Mucosa of rectum (tissue), 2 donors: ENCODE data around the gene NAALADL1.
A peak's percentile ranks its signal among the peaks of the same experiment; 100 is the strongest.
"Not testable (repeated sequence)": the region's sequence is repeated elsewhere in the genome, so short reads cannot be mapped to it uniquely, and the experiment has no call there.

Experiments
- H3K27ac ChIP-seq, 2 donors: one replicate each; pipeline ENCODE4 v1.7.0; 2013; ENCODE audit warnings: inconsistent platforms in 2 of 2, low read depth in 2 of 2, low read length in 2 of 2
- H3K27me3 ChIP-seq, 2 donors: one replicate each; pipeline ENCODE4 v1.7.0; 2013; ENCODE audit warnings: low read length in 2 of 2; ENCODE audit not compliant: control insufficient read depth in 2 of 2, insufficient read depth in 2 of 2
- H3K36me3 ChIP-seq, 2 donors: one replicate each; pipeline ENCODE4 v1.7.0; 2013; ENCODE audit warnings: low read length in 2 of 2; ENCODE audit not compliant: control insufficient read depth in 2 of 2, insufficient read depth in 2 of 2
- H3K4me1 ChIP-seq, 2 donors: one replicate each; pipeline ENCODE4 v1.7.0; 2013; ENCODE audit warnings: low read length in 2 of 2, mild to moderate bottlenecking in 1 of 2; ENCODE audit not compliant: control insufficient read depth in 2 of 2, insufficient read depth in 2 of 2
- H3K4me3 ChIP-seq, 2 donors: one replicate each; pipeline ENCODE4 v1.7.0; 2013; ENCODE audit warnings: low read length in 2 of 2
- H3K9ac ChIP-seq, 2 donors: one replicate each; pipeline ENCODE4 v1.7.0; 2013; ENCODE audit warnings: low read length in 2 of 2, low read depth in 1 of 2, mild to moderate bottlenecking in 1 of 2
- H3K9me3 ChIP-seq, 2 donors: one replicate each; pipeline ENCODE4 v1.7.0; 2013; ENCODE audit warnings: low read length in 2 of 2; ENCODE audit not compliant: control insufficient read depth in 2 of 2
- donor health status: healthy.
- donor health status: Normal muscosa, but diverticular disease.

NAALADL1 gene

GRCh38 chr11:65036931-65037330 is 21.4 kb downstream of the NAALADL1 start:
- peaks cover 3 to 4% of the 10 kb centered on the region in 2 donors for H3K4me1 ChIP-seq
- H3K36me3 ChIP-seq, result peaks cover 34 to 41% of the 10 kb centered on the region in 2 donors
- H3K9ac ChIP-seq, result no peak overlapping the region
- H3K9me3 ChIP-seq, result no peaks in the 10 kb centered on the region
- H3K27me3 ChIP-seq, result no peaks in the 10 kb centered on the region
- H3K4me3 ChIP-seq, result no peak overlapping the region
- H3K27ac ChIP-seq, result no peak overlapping the region

- Histone ChIP-seq H3K36me3 (peaks cover 36 to 46% of the 10 kb centered on the region in 2 donors), H3K27ac (no peak overlapping the region)
These were observed 22.8 kb downstream of the NAALADL1 start for GRCh38 chr11:65035579-65035978.

GRCh38 chr11:65034423-65034822 is 23.9 kb downstream of the NAALADL1 start:
- Histone ChIP-seq H3K9ac (no peak overlapping the region), H3K27ac (no peak overlapping the region), H3K4me1 (no peaks in the 10 kb centered on the region), H3K9me3 (no peaks in the 10 kb centered on the region), H3K36me3 (peaks cover 36 to 44% of the 10 kb centered on the region in 2 donors), H3K27me3 (no peaks in the 10 kb centered on the region), H3K4me3 (no peak overlapping the region)

More at GRCh38 chr11:65035579-65035978, 22.8 kb downstream of the NAALADL1 start:
- no peaks in the 10 kb centered on the region for H3K27me3 ChIP-seq
- H3K9ac ChIP-seq, result no peak overlapping the region
- no peak overlapping the region for H3K4me3 ChIP-seq
- no peaks in the 10 kb centered on the region for H3K9me3 ChIP-seq
- H3K4me1 ChIP-seq, result no peaks in the 10 kb centered on the region

GRCh38 chr11:65032216-65032615 is 26.1 kb downstream of the NAALADL1 start:
- Histone ChIP-seq H3K27ac (no peak overlapping the region), H3K9ac (no peak overlapping the region), H3K4me3 (no peak overlapping the region), H3K4me1 (peaks cover 5 to 6% of the 10 kb centered on the region in 2 donors), H3K36me3 (peaks cover 24 to 32% of the 10 kb centered on the region in 2 donors), H3K9me3 (no peaks in the 10 kb centered on the region), H3K27me3 (no peaks in the 10 kb centered on the region)

- Histone ChIP-seq H3K4me1 (peaks cover 9 to 21% of the 10 kb centered on the region in 2 donors), H3K36me3 (peaks cover 5 to 10% of the 10 kb centered on the region in 2 donors), H3K4me3 (peak within 1 kb of the TSS; percentile 85 to 86), H3K27ac (peak within 1 kb of the TSS; percentile 92 to 95), H3K27me3 (no peaks in the 10 kb centered on the region), H3K9ac (peak within 1 kb of the TSS; percentile 72 to 79), H3K9me3 (no peaks in the 10 kb centered on the region)
These were observed 30.9 kb downstream of the NAALADL1 start, which contains the start of gene SNX15 for GRCh38 chr11:65027213-65028067. TSS of gene SNX15 (plus strand) at chr11:65027439. CDS start at chr11:65027538, 99 bp downstream.

- H3K27me3 ChIP-seq, result no peaks in the 10 kb centered on the region
- H3K4me3 ChIP-seq, result peak overlapping the region; percentile 85 to 86
These were observed 31.5 kb downstream of the NAALADL1 start for GRCh38 chr11:65026810-65027209.

GRCh38 chr11:65023502-65023901 is 34.9 kb downstream of the NAALADL1 start:
- not testable (repeated sequence) for H3K27ac ChIP-seq, H3K4me3 ChIP-seq, H3K9ac ChIP-seq, H3K27me3 ChIP-seq, H3K9me3 ChIP-seq
- Histone ChIP-seq H3K36me3 (peaks cover 4 to 22% of the 10 kb centered on the region in 2 donors), H3K4me1 (peaks cover 9 to 21% of the 10 kb centered on the region in 2 donors)

More at GRCh38 chr11:65026810-65027209, 31.5 kb downstream of the NAALADL1 start:
- Histone ChIP-seq H3K36me3 (peaks cover under 1 to 4% of the 10 kb centered on the region in 2 donors), H3K4me1 (peaks cover 9 to 21% of the 10 kb centered on the region in 2 donors), H3K27ac (peak overlapping the region; percentile 92 to 95), H3K9me3 (no peaks in the 10 kb centered on the region), H3K9ac (peak overlapping the region; percentile 10 to 72)

GRCh38 chr11:65021509-65021908 is 36.8 kb downstream of the NAALADL1 start:
- Histone ChIP-seq H3K27me3 (no peaks in the 10 kb centered on the region), H3K9me3 (no peaks in the 10 kb centered on the region), H3K27ac (no peak overlapping the region), H3K9ac (no peak overlapping the region), H3K4me3 (no peak overlapping the region), H3K36me3 (peaks cover 4 to 26% of the 10 kb centered on the region in 2 donors), H3K4me1 (peaks cover 0 to 9% of the 10 kb centered on the region in 2 donors)

- Histone ChIP-seq H3K36me3 (peaks cover 4 to 26% of the 10 kb centered on the region in 2 donors), H3K27ac (no peak overlapping the region), H3K4me3 (no peak overlapping the region), H3K27me3 (no peaks in the 10 kb centered on the region), H3K4me1 (peaks cover 0 to 9% of the 10 kb centered on the region in 2 donors), H3K9ac (no peak overlapping the region), H3K9me3 (no peaks in the 10 kb centered on the region)
These were observed 37.4 kb downstream of the NAALADL1 start for GRCh38 chr11:65021003-65021402.

- no peaks in the 10 kb centered on the region for H3K27me3 ChIP-seq
- H3K4me1 ChIP-seq, result peaks cover 4 to 12% of the 10 kb centered on the region in 2 donors
- H3K27ac ChIP-seq, result no peak overlapping the region
- no peaks in the 10 kb centered on the region for H3K9me3 ChIP-seq
- H3K9ac ChIP-seq, result no peak overlapping the region
- peaks cover 4 to 26% of the 10 kb centered on the region in 2 donors for H3K36me3 ChIP-seq
- no peak overlapping the region for H3K4me3 ChIP-seq
These were observed 38.5 kb downstream of the NAALADL1 start for GRCh38 chr11:65019824-65020223.
